Measurements from ENCODE around the gene SENP5.

Gene SENP5

GRCh38 chr3:196962108-196962929, 94.6 kb downstream of the SENP5 start:
- no peak for DNase-seq (ENCODE audit: low spot score)
- in situ Hi-C loops (cut with MboI; ENCODE audit: low sequenced_read_pairs, unreplicated experiment): no loop called here
- TF ChIP-seq CTCF (IDR thresholded peaks at IDR 0.05; ENCODE audit: borderline replicate concordance, control extremely low read depth, extremely low read depth, insufficient read depth, missing control alignments): no peak

- in situ Hi-C loops (cut with MboI; ENCODE audit: low sequenced_read_pairs, unreplicated experiment): no loop called here
- DNase-seq (ENCODE audit: low spot score): no peak
- TF ChIP-seq CTCF (IDR thresholded peaks at IDR 0.05; ENCODE audit: borderline replicate concordance, control extremely low read depth, extremely low read depth, insufficient read depth, missing control alignments): no peak
Measured at GRCh38 chr3:196962930-196963630, 95.4 kb downstream of the SENP5 start.

- TF ChIP-seq CTCF (IDR thresholded peaks at IDR 0.05; ENCODE audit: borderline replicate concordance, control extremely low read depth, extremely low read depth, insufficient read depth, missing control alignments): no peak
- in situ Hi-C loops (cut with MboI; ENCODE audit: low sequenced_read_pairs, unreplicated experiment): no loop called here
- DNase-seq (ENCODE audit: low spot score): no peak
Measured at GRCh38 chr3:196963631-196963953, 95.9 kb downstream of the SENP5 start.

- no peak for DNase-seq (ENCODE audit: low spot score)
- in situ Hi-C loops (cut with MboI; ENCODE audit: low sequenced_read_pairs, unreplicated experiment): no loop called here
- no peak for TF ChIP-seq CTCF (IDR thresholded peaks at IDR 0.05; ENCODE audit: borderline replicate concordance, control extremely low read depth, extremely low read depth, insufficient read depth, missing control alignments)
Measured at GRCh38 chr3:196965112-196965803, 97.5 kb downstream of the SENP5 start.

- no peak for TF ChIP-seq CTCF (IDR thresholded peaks at IDR 0.05; ENCODE audit: borderline replicate concordance, control extremely low read depth, extremely low read depth, insufficient read depth, missing control alignments)
- in situ Hi-C loops (cut with MboI; ENCODE audit: low sequenced_read_pairs, unreplicated experiment): no loop called here
- no peak for DNase-seq (ENCODE audit: low spot score)
Measured at GRCh38 chr3:196965804-196966173, 98.1 kb downstream of the SENP5 start.

- no peak for TF ChIP-seq CTCF (IDR thresholded peaks at IDR 0.05; ENCODE audit: borderline replicate concordance, control extremely low read depth, extremely low read depth, insufficient read depth, missing control alignments)
- DNase-seq (ENCODE audit: low spot score): no peak
- in situ Hi-C loops (cut with MboI; ENCODE audit: low sequenced_read_pairs, unreplicated experiment): no loop called here
Measured at GRCh38 chr3:196966526-196967401, 99.0 kb downstream of the SENP5 start.

Measured in GM13976 (cell line).